ENCODE data around the gene MTERF2. TPM values are rescaled to one million over a fixed set of nuclear protein-coding genes. Genes with fewer than 3 reads are reported as not detected.

Gene MTERF2
- total RNA-seq, 1 donor from 2014 or later = 7.5 TPM

- Mint-ChIP-seq H3K4me3 (ENCODE audit: unreplicated experiment) (no peak overlapping the region), H3K9me3 (ENCODE audit: low read depth) (peaks cover 3% of the 10 kb centered on the region), H3K36me3 (ENCODE audit: low read depth) (no peaks in the 10 kb centered on the region), H3K4me1 (ENCODE audit: low read depth) (no peaks in the 10 kb centered on the region), H3K27ac (ENCODE audit: unreplicated experiment) (no peak overlapping the region), H3K27me3 (ENCODE audit: low read depth) (no peaks in the 10 kb centered on the region)
- no peak for DNase-seq (ENCODE audit: low spot score)
- TF ChIP-seq, protein P1, sequence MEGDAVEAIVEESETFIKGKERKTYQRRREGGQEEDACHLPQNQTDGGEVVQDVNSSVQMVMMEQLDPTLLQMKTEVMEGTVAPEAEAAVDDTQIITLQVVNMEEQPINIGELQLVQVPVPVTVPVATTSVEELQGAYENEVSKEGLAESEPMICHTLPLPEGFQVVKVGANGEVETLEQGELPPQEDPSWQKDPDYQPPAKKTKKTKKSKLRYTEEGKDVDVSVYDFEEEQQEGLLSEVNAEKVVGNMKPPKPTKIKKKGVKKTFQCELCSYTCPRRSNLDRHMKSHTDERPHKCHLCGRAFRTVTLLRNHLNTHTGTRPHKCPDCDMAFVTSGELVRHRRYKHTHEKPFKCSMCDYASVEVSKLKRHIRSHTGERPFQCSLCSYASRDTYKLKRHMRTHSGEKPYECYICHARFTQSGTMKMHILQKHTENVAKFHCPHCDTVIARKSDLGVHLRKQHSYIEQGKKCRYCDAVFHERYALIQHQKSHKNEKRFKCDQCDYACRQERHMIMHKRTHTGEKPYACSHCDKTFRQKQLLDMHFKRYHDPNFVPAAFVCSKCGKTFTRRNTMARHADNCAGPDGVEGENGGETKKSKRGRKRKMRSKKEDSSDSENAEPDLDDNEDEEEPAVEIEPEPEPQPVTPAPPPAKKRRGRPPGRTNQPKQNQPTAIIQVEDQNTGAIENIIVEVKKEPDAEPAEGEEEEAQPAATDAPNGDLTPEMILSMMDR (IDR thresholded peaks at IDR 0.05) = no peak
These were observed 44.2 kb downstream of the MTERF2 start for GRCh38 chr12:106942775-106943174.

- TF ChIP-seq, protein P1 (IDR thresholded peaks at IDR 0.05) = no peak
- no peak overlapping the region for H3K27ac Mint-ChIP-seq (ENCODE audit: unreplicated experiment)
- no peaks in the 10 kb centered on the region for H3K36me3 Mint-ChIP-seq (ENCODE audit: low read depth)
- DNase-seq (ENCODE audit: low spot score) = no peak
- H3K9me3 Mint-ChIP-seq (ENCODE audit: low read depth) = peaks cover 3% of the 10 kb centered on the region
- no peaks in the 10 kb centered on the region for H3K4me1 Mint-ChIP-seq (ENCODE audit: low read depth)
- no peak overlapping the region for H3K4me3 Mint-ChIP-seq (ENCODE audit: unreplicated experiment)
- no peaks in the 10 kb centered on the region for H3K27me3 Mint-ChIP-seq (ENCODE audit: low read depth)
These were observed 45.3 kb downstream of the MTERF2 start for GRCh38 chr12:106941481-106942156.

GRCh38 chr12:106934277-106934676 is 52.7 kb downstream of the MTERF2 start:
- no peak for DNase-seq (ENCODE audit: low spot score)
- no peak overlapping the region for H3K4me3 Mint-ChIP-seq (ENCODE audit: unreplicated experiment)
- H3K27me3 Mint-ChIP-seq (ENCODE audit: low read depth) = peaks cover 11% of the 10 kb centered on the region
- H3K36me3 Mint-ChIP-seq (ENCODE audit: low read depth) = peaks cover 4% of the 10 kb centered on the region
- H3K27ac Mint-ChIP-seq (ENCODE audit: unreplicated experiment) = no peak overlapping the region
- H3K4me1 Mint-ChIP-seq (ENCODE audit: low read depth) = no peaks in the 10 kb centered on the region
- peaks cover 11% of the 10 kb centered on the region for H3K9me3 Mint-ChIP-seq (ENCODE audit: low read depth)
- TF ChIP-seq, protein P1 (IDR thresholded peaks at IDR 0.05) = no peak

Other genes starting within 250 kb of the MTERF2 start
- 12.3 to 20.4 TPM (median 14.2 TPM) in 3 replicates for gene RIC8B, start 212.5 kb downstream of the MTERF2 start, total RNA-seq
- gene TMEM263, start 31.2 kb downstream of the MTERF2 start, total RNA-seq = 135 to 172 TPM (median 139 TPM) in 3 replicates
- 16.8 to 21.2 TPM (median 20.8 TPM) in 3 replicates for gene CRY1, start 106.4 kb upstream of the MTERF2 start, total RNA-seq

All from chondrocyte (in vitro differentiated cells).